GM23338 (cell line): Measurements from ENCODE around the gene RPUSD3.

Experiments
- CREB1 ChIP-seq: fragments of 250-450 bp; sonication (Bioruptor Pico); IDR thresholded peaks from 2 replicates; pipeline ENCODE4 v1.5.0; 2020; ENCODE audit warnings: low read depth, mild to moderate bottlenecking, moderate library complexity
- CTCF ChIP-seq, 2 experiments: fragments of 200-600 bp in 1 of 2; sonication (generic) in 1 of 2; conservative IDR thresholded peaks; 2 replicates each; pipeline versions ENCODE4 v1.5.1 to v1.6.1; 2016 to 2017; ENCODE audit warnings: antibody characterized with exemption in 2 of 2, low read depth in 2 of 2, mild to moderate bottlenecking in 2 of 2, moderate library complexity in 1 of 2
- EZH2 ChIP-seq: fragments of 200-600 bp; sonication (generic); IDR thresholded peaks from one replicate; pipeline ENCODE4 v1.8.0; 2017; ENCODE audit warnings: antibody characterized with exemption, mild to moderate bottlenecking, low read depth; ENCODE audit not compliant: unreplicated experiment
- EZH2phosphoT487 ChIP-seq: fragments of 200-600 bp; sonication (generic); IDR thresholded peaks from one replicate; pipeline ENCODE4 v1.8.1; 2018; ENCODE audit warnings: antibody characterized with exemption; ENCODE audit not compliant: unreplicated experiment
- POLR2AphosphoS5 ChIP-seq: IDR thresholded peaks from 2 replicates; pipeline ENCODE4 v1.6.1; 2016; ENCODE audit warnings: antibody characterized with exemption, low read depth

DNA sequence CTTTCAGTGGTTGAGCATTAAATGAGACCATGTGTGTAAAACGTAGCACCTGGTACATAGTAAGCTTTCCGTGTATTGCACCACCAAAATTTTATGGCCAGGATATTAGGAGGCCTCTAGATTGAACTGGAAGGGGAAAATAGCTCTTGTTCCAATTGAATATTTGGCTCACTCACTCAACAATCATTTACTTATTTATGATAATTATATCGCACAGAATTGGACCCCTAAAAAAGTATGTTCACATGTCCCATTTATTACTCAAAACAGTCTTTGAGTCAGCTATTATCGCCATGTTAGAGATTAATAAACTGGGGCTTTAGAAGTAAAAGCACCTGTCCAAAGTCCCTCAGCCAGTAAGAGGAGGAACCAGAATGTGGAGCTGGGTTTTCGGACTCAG is 38.8 kb downstream of the RPUSD3 start:
- no peak for TF ChIP-seq CREB1
- no peak for TF ChIP-seq CTCF (conservative IDR thresholded peaks at IDR 0.05; ENCODE audit: low read depth in 2 of 2)
- no peak for TF ChIP-seq POLR2AphosphoS5
- no peak for TF ChIP-seq EZH2
- TF ChIP-seq EZH2phosphoT487, result no peak
